ENCODE data around the gene PALM3. TPM values are rescaled to one million over a fixed set of nuclear protein-coding genes. Genes with fewer than 3 reads are reported as not detected.

Gene PALM3
- total RNA-seq, 2 experiments from 2014 or later, result 0.25 TPM; not detected in 1

- Histone ChIP-seq H3K9me3 (ENCODE audit: control insufficient read depth in 1 of 2, insufficient read depth in 1 of 2, low read length in 2 of 2) (no peaks in the 10 kb centered on the region), H3K4me1 (ENCODE audit: insufficient read depth, low read length) (peaks cover 23% of the 10 kb centered on the region), H3K27me3 (ENCODE audit: control insufficient read depth in 1 of 2, insufficient read depth in 2 of 2, low read length in 2 of 2) (no peaks in the 10 kb centered on the region), H3K4me3 (ENCODE audit: low read length) (peak overlapping the region; percentile 81), H3K36me3 (ENCODE audit: insufficient read depth, low read length) (no peaks in the 10 kb centered on the region), H3K27ac (ENCODE audit: low read depth in 1 of 2, low read length in 2 of 2) (peak overlapping the region; percentile 40 to 72)
- Mint-ChIP-seq H3K27ac (peak overlapping the region; percentile 73), H3K9me3 (no peaks in the 10 kb centered on the region), H3K4me1 (ENCODE audit: low read depth) (peaks cover 14% of the 10 kb centered on the region), H3K27me3 (no peaks in the 10 kb centered on the region), H3K36me3 (ENCODE audit: low read depth) (no peaks in the 10 kb centered on the region), H3K4me3 (peak overlapping the region; percentile 91)
- ATAC-seq (ENCODE audit: poor library complexity) (no peak), DNase-seq (peak in 5 of 14 experiments; percentile 17 to 81 (median 46))
- TF ChIP-seq CTCF (IDR thresholded peaks at IDR 0.05), result no peak
- ChIA-PET POLR2A (interaction anchor here (0.6 to 3.0 kb wide), 9 partner anchors 8 to 337 kb away, joined by 3 to 33 read pairs (median 4); partner anchors contain the start of genes ASF1B, DDX39A, IL27RA and PRKACA), CTCF (interaction anchor here (0.7 to 4.6 kb wide), 6 partner anchors 10 to 932 kb away, joined by 3 to 26 read pairs (median 4); partner anchors contain the start of genes ASF1B, IER2, MISP3 and STX10)
- intact Hi-C loops (cut with DNase I, micrococcal nuclease), result loop anchor here (2.0 to 10.0 kb wide), 7 partner anchors 35 to 613 kb away; partner anchors contain the start of genes ASF1B (in 1 of the 2), C19orf53 (in 1 of the 2), DCAF15 (in 1 of the 2) and NDUFB7 (in 1 of the 2)
Observed at GRCh38 chr19:14081797-14082674, 20.2 kb upstream of the PALM3 start.

GRCh38 chr19:14080887-14081796, 19.3 kb upstream of the PALM3 start:
- Mint-ChIP-seq H3K36me3 (ENCODE audit: low read depth) (no peaks in the 10 kb centered on the region), H3K27ac (peak overlapping the region; percentile 73), H3K4me3 (peak overlapping the region; percentile 91), H3K4me1 (ENCODE audit: low read depth) (peaks cover 14% of the 10 kb centered on the region), H3K9me3 (no peaks in the 10 kb centered on the region), H3K27me3 (no peaks in the 10 kb centered on the region)
- Histone ChIP-seq H3K27ac (ENCODE audit: low read depth in 1 of 2, low read length in 2 of 2) (peak overlapping the region; percentile 73 to 74), H3K36me3 (ENCODE audit: insufficient read depth, low read length) (no peaks in the 10 kb centered on the region), H3K9me3 (ENCODE audit: control insufficient read depth in 1 of 2, insufficient read depth in 1 of 2, low read length in 2 of 2) (no peaks in the 10 kb centered on the region), H3K4me1 (ENCODE audit: insufficient read depth, low read length) (peaks cover 23% of the 10 kb centered on the region), H3K4me3 (ENCODE audit: low read length) (peak overlapping the region; percentile 81), H3K27me3 (ENCODE audit: control insufficient read depth in 1 of 2, insufficient read depth in 2 of 2, low read length in 2 of 2) (no peaks in the 10 kb centered on the region)
- ATAC-seq (ENCODE audit: poor library complexity) (peak; percentile 94), DNase-seq (peak; percentile 98 to 100 (median 99))
- TF ChIP-seq CTCF (IDR thresholded peaks at IDR 0.05), result no peak
- CTCF ChIA-PET, result interaction anchor here (0.8 to 4.6 kb wide), 5 partner anchors 9 to 267 kb away, joined by 3 to 26 read pairs (median 4); partner anchors contain the start of genes ASF1B and MISP3
- intact Hi-C loops (cut with DNase I, micrococcal nuclease), result loop anchor here (2.0 to 10.0 kb wide), 6 partner anchors 36 to 614 kb away; partner anchors contain the start of genes ASF1B (in 1 of the 2), C19orf53 (in 1 of the 2), DCAF15 (in 1 of the 2) and NDUFB7 (in 1 of the 2)
- POLR2A ChIA-PET, result interaction anchor here (0.6 to 3.0 kb wide), 14 partner anchors 9 to 1752 kb away, joined by 3 to 33 read pairs (median 4); partner anchors contain the start of genes ASF1B, DDX39A, IL27RA and PRKACA

Data from CD4-positive, alpha-beta T cell (primary cell).